ENCODE results near the gene EMP3.
"Not testable (repeated sequence)": the region's sequence is repeated elsewhere in the genome, so short reads cannot be mapped to it uniquely, and the experiment has no call there.

The EMP3 gene, protein sequence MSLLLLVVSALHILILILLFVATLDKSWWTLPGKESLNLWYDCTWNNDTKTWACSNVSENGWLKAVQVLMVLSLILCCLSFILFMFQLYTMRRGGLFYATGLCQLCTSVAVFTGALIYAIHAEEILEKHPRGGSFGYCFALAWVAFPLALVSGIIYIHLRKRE

DNA sequence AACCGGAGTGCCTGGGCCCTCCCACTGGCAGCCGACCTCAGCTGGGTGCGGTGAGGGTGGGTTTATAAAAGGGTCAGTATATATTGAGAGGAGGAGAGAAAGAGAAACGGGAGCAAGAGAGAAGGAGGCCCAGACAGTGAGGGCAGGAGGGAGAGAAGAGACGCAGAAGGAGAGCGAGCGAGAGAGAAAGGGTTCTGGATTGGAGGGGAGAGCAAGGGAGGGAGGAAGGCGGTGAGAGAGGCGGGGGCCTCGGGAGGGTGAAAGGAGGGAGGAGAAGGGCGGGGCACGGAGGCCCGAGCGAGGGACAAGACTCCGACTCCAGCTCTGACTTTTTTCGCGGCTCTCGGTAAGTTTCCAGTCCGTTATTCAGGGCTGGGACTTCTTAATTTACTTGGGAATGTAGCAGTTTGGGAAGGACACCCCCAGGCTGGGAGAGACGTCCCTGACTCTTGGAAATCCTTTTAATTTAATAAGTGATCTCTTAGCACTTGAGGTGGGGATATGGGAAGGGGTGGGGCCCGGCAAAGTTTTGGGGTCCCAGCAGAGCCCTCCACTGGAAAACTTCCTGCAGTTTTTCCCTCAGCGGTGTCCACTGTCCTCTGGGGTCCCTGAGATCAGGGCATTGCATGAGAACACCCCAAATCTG lies at the start of gene EMP3:
EMP3 (plus strand) TSS at position 288 of the 646 bp plus-strand sequence. CDS start 1,293 bp downstream, outside the sequence.
- Mint-ChIP-seq H3K4me3 (peak within 1 kb of the TSS; percentile 91), H3K9me3 (no peaks in the 10 kb centered on the region), H3K27me3 (no peaks in the 10 kb centered on the region), H3K27ac (peak within 1 kb of the TSS; percentile 86), H3K4me1 (peaks cover 80% of the 10 kb centered on the region), H3K36me3 (peaks cover 37% of the 10 kb centered on the region)
- ATAC-seq = peak; percentile 34

DNA sequence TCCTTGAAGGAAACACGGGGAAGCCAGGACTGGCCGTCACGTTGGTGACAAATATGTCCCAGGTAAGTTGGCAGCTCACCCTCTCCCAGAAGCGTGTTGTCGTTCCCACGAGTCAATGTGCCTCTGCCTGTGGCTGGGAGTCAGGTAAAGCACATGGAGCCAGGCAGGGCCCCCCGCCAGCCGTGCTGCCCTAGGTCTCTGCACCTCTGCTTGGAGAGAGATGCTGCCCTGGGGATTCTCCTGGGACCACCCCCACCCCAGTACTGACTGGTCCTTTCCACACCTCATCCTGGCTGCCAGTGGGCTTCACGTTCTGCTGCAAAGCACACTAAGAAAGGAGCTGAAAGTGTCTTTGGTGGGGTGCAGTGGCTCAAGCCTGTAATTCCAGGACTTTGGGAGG lies 45.6 kb upstream of the EMP3 start:
- no peaks in the 10 kb centered on the region for H3K4me1 Mint-ChIP-seq
- H3K9me3 Mint-ChIP-seq = no peaks in the 10 kb centered on the region
- no peak for ATAC-seq
- H3K4me3 Mint-ChIP-seq = no peak overlapping the region
- no peaks in the 10 kb centered on the region for H3K36me3 Mint-ChIP-seq
- no peak overlapping the region for H3K27ac Mint-ChIP-seq
- no peaks in the 10 kb centered on the region for H3K27me3 Mint-ChIP-seq

DNA sequence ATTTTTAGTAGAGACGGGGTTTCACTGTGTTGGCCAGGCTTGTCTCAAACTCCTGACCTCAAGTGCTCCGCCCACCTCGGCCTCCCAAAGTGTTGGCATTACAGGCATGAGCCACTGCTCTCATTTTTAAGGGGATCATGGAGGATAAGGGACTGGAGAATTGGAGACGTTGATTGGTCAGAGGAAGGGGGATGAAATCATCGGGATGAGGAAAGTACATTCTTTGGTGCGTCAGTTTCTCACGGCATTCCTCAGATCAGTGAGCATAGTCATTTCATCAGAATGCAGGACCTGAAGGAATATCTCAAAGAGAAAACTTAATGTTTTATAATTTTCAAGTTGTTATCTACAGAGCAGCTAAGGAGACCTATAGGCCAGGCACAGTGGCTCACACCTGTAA lies 41.4 kb upstream of the EMP3 start:
- Mint-ChIP-seq H3K9me3 (no peaks in the 10 kb centered on the region), H3K27me3 (no peaks in the 10 kb centered on the region), H3K27ac (no peak overlapping the region), H3K4me1 (no peaks in the 10 kb centered on the region), H3K4me3 (no peak overlapping the region), H3K36me3 (peaks cover 16% of the 10 kb centered on the region)
- no peak for ATAC-seq

DNA sequence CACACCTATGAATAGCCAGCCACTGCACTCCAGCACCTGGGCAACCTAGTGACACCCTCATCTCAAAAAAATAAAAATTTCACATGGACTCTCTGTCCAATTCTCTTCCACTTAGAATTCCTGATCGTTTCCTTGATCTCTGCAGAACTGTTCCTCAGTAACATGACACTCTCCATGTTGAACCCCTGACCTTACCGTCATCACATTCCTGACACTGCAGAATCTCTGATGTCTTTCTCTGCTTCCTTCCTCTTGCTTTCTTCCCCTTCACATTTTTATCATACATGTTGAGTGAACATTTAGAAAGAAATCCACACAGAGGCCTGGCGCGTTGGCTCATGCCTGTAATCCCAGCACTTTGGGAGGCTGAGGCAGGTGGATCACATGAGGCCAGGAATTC lies 40.5 kb upstream of the EMP3 start:
- Mint-ChIP-seq H3K9me3 (no peaks in the 10 kb centered on the region), H3K4me1 (no peaks in the 10 kb centered on the region), H3K4me3 (no peak overlapping the region), H3K27ac (no peak overlapping the region), H3K27me3 (no peaks in the 10 kb centered on the region), H3K36me3 (peaks cover 16% of the 10 kb centered on the region)
- ATAC-seq = no peak

DNA sequence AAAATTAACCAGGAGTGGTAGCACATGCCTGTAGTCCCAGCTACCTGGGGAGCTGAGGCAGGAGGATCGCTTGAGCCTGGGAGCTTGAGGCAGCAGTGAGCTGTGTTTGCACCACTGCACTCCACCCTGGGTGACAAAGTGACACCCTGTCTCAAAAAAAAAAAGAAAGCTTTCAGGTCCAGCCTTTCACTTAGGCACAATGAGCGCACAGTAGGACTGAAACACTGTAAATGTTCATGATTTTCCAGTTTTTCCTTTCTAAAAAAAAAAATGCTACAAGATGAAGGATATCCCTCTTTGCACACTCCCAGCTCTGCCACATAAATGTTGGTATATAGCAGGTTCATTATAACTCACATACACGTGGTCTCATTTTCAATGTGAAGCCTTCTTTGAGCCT lies 37.6 kb upstream of the EMP3 start:
- Mint-ChIP-seq H3K9me3 (no peaks in the 10 kb centered on the region), H3K27ac (no peak overlapping the region), H3K36me3 (peaks cover 16% of the 10 kb centered on the region), H3K4me1 (peaks cover 8% of the 10 kb centered on the region), H3K27me3 (peaks cover under 1% of the 10 kb centered on the region), H3K4me3 (no peak overlapping the region)
- ATAC-seq = no peak

DNA sequence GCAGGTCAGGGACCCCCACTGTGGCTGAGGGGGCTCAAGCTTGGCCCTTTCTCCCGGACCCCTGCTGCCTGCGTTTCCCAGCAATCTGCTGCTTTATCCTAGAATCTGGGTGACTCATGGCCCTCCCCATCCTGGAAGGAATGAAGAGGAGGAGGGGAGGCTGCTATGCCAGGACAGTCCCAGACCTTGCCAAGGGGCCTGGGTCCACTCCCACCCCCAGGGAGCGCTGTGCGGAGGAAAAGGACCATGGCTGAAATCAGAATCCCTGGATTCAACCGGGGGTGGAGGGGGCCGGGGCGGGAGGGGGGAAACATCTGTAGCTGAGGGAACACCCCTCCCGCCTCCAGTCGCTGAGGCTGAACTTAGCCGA lies 35.0 kb upstream of the EMP3 start:
- H3K27me3 Mint-ChIP-seq = peaks cover 17% of the 10 kb centered on the region
- no peak overlapping the region for H3K4me3 Mint-ChIP-seq
- no peaks in the 10 kb centered on the region for H3K9me3 Mint-ChIP-seq
- peaks cover 10% of the 10 kb centered on the region for H3K36me3 Mint-ChIP-seq
- no peak overlapping the region for H3K27ac Mint-ChIP-seq
- H3K4me1 Mint-ChIP-seq = peaks cover 8% of the 10 kb centered on the region
- no peak for ATAC-seq

DNA sequence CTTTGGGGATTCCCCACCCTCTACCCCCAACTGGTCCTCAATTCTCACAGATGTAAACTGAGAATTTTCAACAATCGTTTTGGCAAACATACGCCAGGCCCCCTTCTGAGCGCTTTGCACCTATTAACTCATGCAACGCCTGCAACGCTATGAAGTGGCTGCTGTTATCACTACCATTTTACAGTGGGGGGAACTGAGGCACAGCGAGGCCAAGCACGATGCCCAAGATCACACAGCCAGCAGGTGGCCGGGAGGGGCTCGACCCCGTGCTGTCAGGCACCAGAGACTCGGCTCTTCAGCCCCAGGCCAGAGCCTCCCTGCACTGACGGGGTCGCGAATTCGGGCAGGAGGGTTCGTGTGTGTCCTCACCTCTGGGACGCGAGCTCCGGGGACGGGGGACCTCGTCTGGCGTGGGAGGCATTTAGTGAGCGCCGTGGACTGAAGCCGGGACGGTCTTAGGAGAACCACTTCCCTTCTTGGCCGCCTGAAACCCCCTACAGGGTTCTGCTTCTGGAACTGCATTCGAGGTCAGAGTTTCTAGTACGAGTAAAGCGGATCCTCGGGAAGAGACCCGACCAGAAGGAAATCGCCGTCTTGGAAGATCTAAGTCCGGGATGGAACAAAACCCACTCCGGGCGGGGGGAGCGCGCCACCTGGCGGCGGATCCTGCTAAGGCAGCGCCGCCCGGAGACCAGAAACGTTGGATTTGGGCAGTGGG lies 34.4 kb upstream of the EMP3 start:
- Mint-ChIP-seq H3K9me3 (no peaks in the 10 kb centered on the region), H3K4me3 (peak overlapping the region; percentile 71), H3K36me3 (peaks cover 9% of the 10 kb centered on the region), H3K4me1 (peaks cover 8% of the 10 kb centered on the region), H3K27ac (no peak overlapping the region), H3K27me3 (peaks cover 22% of the 10 kb centered on the region)
- peak; percentile 65 for ATAC-seq

DNA sequence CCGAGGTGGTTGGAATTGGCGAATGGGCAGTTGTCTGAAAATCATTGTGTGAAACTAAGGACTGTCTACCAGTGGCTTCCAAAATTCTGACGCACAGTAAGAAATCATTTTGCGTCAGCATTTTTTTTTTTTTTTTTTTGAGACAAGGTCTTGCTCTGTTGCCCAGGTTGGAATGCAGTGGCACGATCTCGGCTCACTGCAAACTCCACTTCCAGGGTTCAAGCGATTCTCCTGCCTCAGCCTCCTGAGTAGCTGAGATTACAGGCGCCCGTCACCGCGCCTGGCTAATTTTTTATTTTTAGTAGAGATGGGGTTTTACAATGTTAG lies 33.9 kb upstream of the EMP3 start:
- not testable (repeated sequence) for H3K36me3 Mint-ChIP-seq, H3K9me3 Mint-ChIP-seq, ATAC-seq, H3K4me1 Mint-ChIP-seq, H3K27ac Mint-ChIP-seq
- peaks cover 28% of the 10 kb centered on the region for H3K27me3 Mint-ChIP-seq
- peak overlapping the region; percentile 71 for H3K4me3 Mint-ChIP-seq

DNA sequence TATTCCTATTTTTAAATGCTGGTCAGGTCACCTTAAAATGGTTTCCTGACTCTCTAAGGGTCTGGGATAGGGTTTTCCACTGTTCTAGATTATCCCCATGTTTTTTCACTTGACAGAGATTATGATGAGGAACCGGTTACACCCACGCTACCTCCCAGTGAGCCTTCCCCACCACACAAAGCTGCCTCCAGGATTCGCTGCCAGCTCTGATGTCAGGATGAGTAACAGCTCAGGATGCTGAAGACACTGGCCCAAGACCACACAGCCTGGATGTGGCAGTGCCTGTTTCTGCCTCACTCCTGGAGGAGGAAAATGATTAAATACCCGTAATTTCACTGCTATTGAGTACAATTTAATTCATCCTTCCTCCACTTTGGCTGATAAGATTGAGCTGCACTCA lies 32.6 kb upstream of the EMP3 start:
- no peak for ATAC-seq
- no peak overlapping the region for H3K4me3 Mint-ChIP-seq
- H3K4me1 Mint-ChIP-seq = peaks cover 8% of the 10 kb centered on the region
- no peaks in the 10 kb centered on the region for H3K9me3 Mint-ChIP-seq
- H3K27ac Mint-ChIP-seq = no peak overlapping the region
- peaks cover 37% of the 10 kb centered on the region for H3K27me3 Mint-ChIP-seq
- H3K36me3 Mint-ChIP-seq = no peaks in the 10 kb centered on the region

DNA sequence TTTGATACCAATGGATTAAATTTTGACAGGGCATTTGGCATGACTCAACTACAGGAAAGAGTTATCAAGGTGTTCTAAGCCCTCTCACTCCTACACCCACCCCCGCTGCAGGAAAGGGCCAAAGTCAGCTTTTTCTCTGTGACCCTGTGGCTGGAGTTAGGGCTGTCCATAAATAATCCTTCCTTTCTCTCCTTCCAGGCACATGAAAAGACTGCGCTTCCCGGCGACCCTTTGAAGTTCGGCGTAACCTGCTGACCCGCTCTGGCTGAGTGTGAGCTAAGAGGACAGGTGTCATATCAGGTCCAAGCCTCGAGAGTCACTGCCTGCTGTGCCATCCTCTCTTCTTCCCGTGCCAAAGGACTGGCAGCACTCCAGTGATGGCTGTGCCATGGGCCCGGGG lies 29.9 kb upstream of the EMP3 start:
- peaks cover 8% of the 10 kb centered on the region for H3K4me1 Mint-ChIP-seq
- no peak overlapping the region for H3K4me3 Mint-ChIP-seq
- H3K9me3 Mint-ChIP-seq = no peaks in the 10 kb centered on the region
- no peak overlapping the region for H3K27ac Mint-ChIP-seq
- no peak for ATAC-seq
- H3K27me3 Mint-ChIP-seq = peaks cover 42% of the 10 kb centered on the region
- H3K36me3 Mint-ChIP-seq = no peaks in the 10 kb centered on the region

DNA sequence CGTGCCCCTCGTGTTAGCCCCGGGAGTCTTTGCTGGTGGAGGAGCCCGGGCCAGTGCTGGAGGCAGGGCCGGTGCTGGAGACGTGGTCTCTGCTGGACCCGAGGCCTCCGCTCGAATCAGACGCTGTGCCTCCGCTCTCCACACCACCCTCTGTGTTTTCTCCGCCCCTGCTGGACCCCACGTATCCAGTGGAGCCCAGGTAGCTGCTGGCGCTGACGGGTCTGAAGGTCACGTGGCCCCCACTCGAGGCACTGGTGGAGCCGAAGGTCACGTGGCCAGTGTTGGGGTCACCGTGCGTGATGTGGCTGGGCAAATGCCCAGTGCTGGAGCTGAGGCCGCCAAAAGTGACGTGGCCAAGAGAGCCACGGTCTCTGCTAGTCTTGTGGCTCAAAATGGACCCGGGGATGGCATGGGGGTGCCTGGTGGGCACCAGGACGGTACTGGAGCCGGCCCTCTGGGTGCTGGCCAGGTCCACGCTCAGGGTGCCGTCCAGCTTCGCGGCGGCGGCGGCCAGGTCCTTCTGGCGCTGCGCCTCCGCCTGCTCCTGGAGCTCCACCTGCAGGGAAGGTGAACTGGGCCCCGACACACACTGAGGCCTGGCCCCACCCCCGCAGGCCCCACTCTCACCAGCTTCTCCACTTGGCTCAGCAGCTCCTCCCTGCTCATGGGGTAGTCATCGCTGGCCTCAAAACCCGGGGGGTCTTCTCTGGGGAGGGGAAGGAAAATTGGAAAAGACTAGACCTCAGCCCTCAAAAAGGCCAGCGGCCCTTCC lies 28.2 kb upstream of the EMP3 start:
- no peak for ATAC-seq
- Mint-ChIP-seq H3K9me3 (no peaks in the 10 kb centered on the region), H3K27me3 (peaks cover 42% of the 10 kb centered on the region), H3K27ac (no peak overlapping the region), H3K4me3 (no peak overlapping the region), H3K36me3 (no peaks in the 10 kb centered on the region), H3K4me1 (no peaks in the 10 kb centered on the region)

DNA sequence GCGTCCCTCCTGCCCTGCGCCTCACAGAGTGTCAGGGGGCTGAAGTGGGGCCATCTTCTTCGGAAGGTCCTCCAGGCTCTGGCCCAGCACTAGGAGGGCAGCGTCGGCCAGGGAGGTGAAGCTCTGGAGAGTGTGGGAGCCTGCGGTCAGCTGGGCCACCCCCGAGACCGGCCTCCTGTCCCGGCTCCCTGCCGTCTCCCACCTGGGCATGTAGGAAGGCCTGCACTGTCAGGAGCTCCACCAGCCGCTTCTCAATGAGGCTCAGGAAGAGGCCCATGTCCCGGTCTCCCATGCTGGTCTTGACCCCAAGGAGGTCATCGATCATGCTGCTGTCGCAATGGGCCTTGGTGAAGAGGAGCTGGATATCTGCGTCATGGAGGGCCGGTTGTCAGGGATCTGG lies 27.4 kb upstream of the EMP3 start:
- Mint-ChIP-seq H3K4me3 (no peak overlapping the region), H3K4me1 (no peaks in the 10 kb centered on the region), H3K27me3 (peaks cover 39% of the 10 kb centered on the region), H3K36me3 (no peaks in the 10 kb centered on the region), H3K27ac (no peak overlapping the region), H3K9me3 (no peaks in the 10 kb centered on the region)
- ATAC-seq = no peak

DNA sequence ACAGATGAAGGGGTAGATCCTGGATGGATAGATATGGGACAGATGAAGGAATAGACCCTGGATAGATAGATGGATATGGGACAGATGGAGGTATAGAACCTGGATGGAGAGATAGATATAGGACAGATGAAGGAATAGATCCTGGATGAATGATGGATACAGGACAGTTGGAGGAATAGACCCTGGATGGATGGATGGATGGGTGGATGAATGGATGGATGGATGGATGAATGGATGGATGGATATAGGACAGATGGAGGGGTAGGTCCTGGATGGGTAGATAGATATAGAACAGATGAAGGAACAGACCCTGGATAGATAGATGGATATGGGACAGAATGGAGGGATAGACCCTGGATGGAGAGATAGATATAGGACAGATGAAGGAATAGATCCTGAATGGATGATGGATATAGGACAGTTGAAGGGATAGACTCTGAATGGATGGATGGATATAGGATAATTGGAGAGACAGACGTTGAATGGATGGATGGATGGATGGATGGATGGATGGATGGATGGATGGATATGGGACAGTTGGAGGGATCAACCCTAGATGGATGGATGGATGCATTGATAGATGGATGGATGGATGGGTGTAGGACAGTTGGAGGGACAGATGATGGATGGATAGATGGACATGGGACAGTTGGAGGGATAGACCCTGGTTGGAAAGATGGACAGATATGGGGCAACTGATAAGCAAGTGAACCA lies 23.3 kb upstream of the EMP3 start:
- peaks cover 9% of the 10 kb centered on the region for H3K27me3 Mint-ChIP-seq
- H3K9me3 Mint-ChIP-seq = no peaks in the 10 kb centered on the region

DNA sequence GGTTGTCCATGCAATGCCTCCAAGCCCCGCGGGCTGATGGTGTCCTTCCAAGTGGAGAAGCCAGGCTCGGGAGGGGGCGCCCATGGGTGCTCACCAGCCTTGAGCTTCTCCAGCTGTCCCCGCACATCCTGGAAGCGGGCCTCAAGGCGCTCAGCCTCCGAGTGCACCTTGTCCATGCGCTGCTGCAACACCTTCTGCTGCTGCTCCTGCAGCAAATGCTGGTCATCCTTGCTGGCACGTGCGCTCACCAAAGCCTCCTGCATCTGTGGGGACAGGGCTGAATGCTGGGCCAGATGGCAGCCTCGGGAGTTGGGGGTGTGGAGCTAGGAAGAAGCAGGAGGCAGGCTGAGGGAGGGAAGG lies 22.8 kb upstream of the EMP3 start:
- Mint-ChIP-seq H3K4me1 (no peaks in the 10 kb centered on the region), H3K36me3 (no peaks in the 10 kb centered on the region), H3K27me3 (peaks cover 7% of the 10 kb centered on the region), H3K27ac (no peak overlapping the region), H3K4me3 (no peak overlapping the region), H3K9me3 (no peaks in the 10 kb centered on the region)
- ATAC-seq = no peak

More for the DNA sequence above, 23.3 kb upstream of the EMP3 start:
- Mint-ChIP-seq H3K4me3 (no peak overlapping the region), H3K36me3 (no peaks in the 10 kb centered on the region), H3K4me1 (no peaks in the 10 kb centered on the region), H3K27ac (no peak overlapping the region)
- ATAC-seq = no peak

DNA sequence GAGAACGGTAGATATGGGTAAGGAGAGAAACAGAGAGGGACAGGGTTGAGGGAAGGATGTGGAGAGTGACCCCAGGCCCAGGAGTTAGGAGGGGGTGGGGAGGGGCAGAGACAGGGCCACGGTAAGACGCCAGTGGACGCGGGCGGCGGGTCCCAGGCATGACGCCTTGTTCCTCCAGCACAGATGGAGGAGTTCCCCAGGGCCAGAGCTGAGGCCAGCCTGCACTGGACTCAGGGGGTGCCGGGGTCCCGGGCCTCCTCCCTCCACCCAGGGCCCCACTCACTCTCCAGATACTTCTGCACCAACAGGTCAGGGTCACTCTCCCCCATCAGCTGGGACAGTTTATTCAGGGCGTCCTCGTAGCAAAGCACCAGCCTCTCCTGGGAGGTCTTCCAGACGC lies 22.0 kb upstream of the EMP3 start:
- no peaks in the 10 kb centered on the region for H3K36me3 Mint-ChIP-seq
- no peak overlapping the region for H3K4me3 Mint-ChIP-seq
- H3K27ac Mint-ChIP-seq = no peak overlapping the region
- peak; percentile 43 for ATAC-seq
- no peaks in the 10 kb centered on the region for H3K9me3 Mint-ChIP-seq
- H3K27me3 Mint-ChIP-seq = no peaks in the 10 kb centered on the region
- no peaks in the 10 kb centered on the region for H3K4me1 Mint-ChIP-seq
